Measurements from ENCODE around the gene NEK6.

NEK6 gene

GRCh38 chr9:124282442-124283227, 24.9 kb downstream of the NEK6 start:
- no peak for DNase-seq

- DNase-seq = no peak
These were observed 25.6 kb downstream of the NEK6 start for GRCh38 chr9:124283228-124283814.

- DNase-seq = no peak
These were observed 26.6 kb downstream of the NEK6 start for GRCh38 chr9:124284237-124284831.

- DNase-seq = no peak
These were observed 27.2 kb downstream of the NEK6 start for GRCh38 chr9:124284940-124285441.

GRCh38 chr9:124285490-124285889, 27.7 kb downstream of the NEK6 start:
- no peak for DNase-seq

GRCh38 chr9:124285903-124286291, 28.1 kb downstream of the NEK6 start:
- DNase-seq = peak; percentile 62

- peak; percentile 73 for DNase-seq
These were observed 28.7 kb downstream of the NEK6 start for GRCh38 chr9:124286292-124286931.

GRCh38 chr9:124290053-124290591, 32.4 kb downstream of the NEK6 start:
- DNase-seq = no peak

GRCh38 chr9:124290743-124291554, 33.2 kb downstream of the NEK6 start:
- DNase-seq = no peak

- peak; percentile 55 for DNase-seq
These were observed 34.1 kb downstream of the NEK6 start for GRCh38 chr9:124291801-124292396.

GRCh38 chr9:124292696-124293593, 35.2 kb downstream of the NEK6 start:
- DNase-seq = no peak

- no peak for DNase-seq
These were observed 36.2 kb downstream of the NEK6 start for GRCh38 chr9:124293718-124294506.

GRCh38 chr9:124295159-124295794, 37.5 kb downstream of the NEK6 start:
- DNase-seq = no peak

GRCh38 chr9:124296094-124296493, 38.3 kb downstream of the NEK6 start:
- DNase-seq = no peak

GRCh38 chr9:124296796-124297550, 39.2 kb downstream of the NEK6 start:
- no peak for DNase-seq

GRCh38 chr9:124297551-124297901, 39.8 kb downstream of the NEK6 start:
- DNase-seq = no peak

- DNase-seq = no peak
These were observed 40.3 kb downstream of the NEK6 start for GRCh38 chr9:124297915-124298645.

GRCh38 chr9:124298646-124299235, 41.0 kb downstream of the NEK6 start:
- DNase-seq = no peak

Data from stimulated activated CD4-positive, alpha-beta T cell treated with anti-CD3 and anti-CD28 coated beads, Interleukin-4, amount 100 ng/mL, for 24 hours (primary cell).